ENCODE data around the gene MNX1.

The MNX1 gene

DNA sequence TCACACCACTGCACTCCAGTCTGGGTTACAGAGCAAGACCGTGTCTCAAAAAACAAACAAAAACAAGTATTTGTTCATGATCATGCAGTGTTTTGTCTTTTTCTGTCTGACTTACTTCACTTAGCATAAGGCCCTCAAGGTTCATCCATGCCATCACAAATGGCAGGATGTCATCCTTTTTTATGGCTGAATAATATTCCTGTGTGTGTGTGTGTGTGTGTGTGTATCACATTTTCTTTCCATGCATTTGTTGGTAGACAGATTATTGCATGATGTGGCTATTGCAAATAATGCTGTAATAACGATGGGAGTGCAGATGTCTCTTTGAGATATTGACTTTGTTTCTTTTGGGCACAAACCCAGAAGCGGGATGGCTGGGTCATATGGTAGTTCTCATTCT lies 14.3 kb upstream of the MNX1 start:
- H2AFZ ChIP-seq (ENCODE audit: low read depth, low read length) = no peak overlapping the region
- H3K9me3 ChIP-seq (ENCODE audit: low read length) = peaks cover 3% of the 10 kb centered on the region
- no peak overlapping the region for H3K4me3 ChIP-seq (ENCODE audit: low read length)
- peaks cover 95% of the 10 kb centered on the region for H3K27me3 ChIP-seq (ENCODE audit: insufficient read depth, low read length)
- no peaks in the 10 kb centered on the region for H3K4me1 ChIP-seq (ENCODE audit: insufficient read depth, low read length)
- H3K36me3 ChIP-seq (ENCODE audit: insufficient read depth, low read length) = no peaks in the 10 kb centered on the region

GRCh38 chr7:157023589-157023905 lies 13.1 kb upstream of the MNX1 start:
- peaks cover 98% of the 10 kb centered on the region for H3K27me3 ChIP-seq (ENCODE audit: insufficient read depth, low read length)
- H2AFZ ChIP-seq (ENCODE audit: low read depth, low read length) = no peak overlapping the region
- no peaks in the 10 kb centered on the region for H3K4me1 ChIP-seq (ENCODE audit: insufficient read depth, low read length)
- H3K36me3 ChIP-seq (ENCODE audit: insufficient read depth, low read length) = no peaks in the 10 kb centered on the region
- H3K4me3 ChIP-seq (ENCODE audit: low read length) = no peak overlapping the region
- peaks cover 3% of the 10 kb centered on the region for H3K9me3 ChIP-seq (ENCODE audit: low read length)

GRCh38 chr7:157022681-157023588 lies 12.5 kb upstream of the MNX1 start:
- Histone ChIP-seq H3K36me3 (ENCODE audit: insufficient read depth, low read length) (no peaks in the 10 kb centered on the region), H3K9me3 (ENCODE audit: low read length) (peaks cover 3% of the 10 kb centered on the region), H3K4me3 (ENCODE audit: low read length) (no peak overlapping the region), H3K4me1 (ENCODE audit: insufficient read depth, low read length) (no peaks in the 10 kb centered on the region), H3K27me3 (ENCODE audit: insufficient read depth, low read length) (peaks cover 98% of the 10 kb centered on the region), H2AFZ (ENCODE audit: low read depth, low read length) (no peak overlapping the region)

GRCh38 chr7:157021871-157022680 lies 11.6 kb upstream of the MNX1 start:
- no peak overlapping the region for H3K4me3 ChIP-seq (ENCODE audit: low read length)
- H3K27me3 ChIP-seq (ENCODE audit: insufficient read depth, low read length) = peaks cover 100% of the 10 kb centered on the region
- H2AFZ ChIP-seq (ENCODE audit: low read depth, low read length) = no peak overlapping the region
- H3K4me1 ChIP-seq (ENCODE audit: insufficient read depth, low read length) = no peaks in the 10 kb centered on the region
- H3K36me3 ChIP-seq (ENCODE audit: insufficient read depth, low read length) = no peaks in the 10 kb centered on the region
- peaks cover 3% of the 10 kb centered on the region for H3K9me3 ChIP-seq (ENCODE audit: low read length)

DNA sequence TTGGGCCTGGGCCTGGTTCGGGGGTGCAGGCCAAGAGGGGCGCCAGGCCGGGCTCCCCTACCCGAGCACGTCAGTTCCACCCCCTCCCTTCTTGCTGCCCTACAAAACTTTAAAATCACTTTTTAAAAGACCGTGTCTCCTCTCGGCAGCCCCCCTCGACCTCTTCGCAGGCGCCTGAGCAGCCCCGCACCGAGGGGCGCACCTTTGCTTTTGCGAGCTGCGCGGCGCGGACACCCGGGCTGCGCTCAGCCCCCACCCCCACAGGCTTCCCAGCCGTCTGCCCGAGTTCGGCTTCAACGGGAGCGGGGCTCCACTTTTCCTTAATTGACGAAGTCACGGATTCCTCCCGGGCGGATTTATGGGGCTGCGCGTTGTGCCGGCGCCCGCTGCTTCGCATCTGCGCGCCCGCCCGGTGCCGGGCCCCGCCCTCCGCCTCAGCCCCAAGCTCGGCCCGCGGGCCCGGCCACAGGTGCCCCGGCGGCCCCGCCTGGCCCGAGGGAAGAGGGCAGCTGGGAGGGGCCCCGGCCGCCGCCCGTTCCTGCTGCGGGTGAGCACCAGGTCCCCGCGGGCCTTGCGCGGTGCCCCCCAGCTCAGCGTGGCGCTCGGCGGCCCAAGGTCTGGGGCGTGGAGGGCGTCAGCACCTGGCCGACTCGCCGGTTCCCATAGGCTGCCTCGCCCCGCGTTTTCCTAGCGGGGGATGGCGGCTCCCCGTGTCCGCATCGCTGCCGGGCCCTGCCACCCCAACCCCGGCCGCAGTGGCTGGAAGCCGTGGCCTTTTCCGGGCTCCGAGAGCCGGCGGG lies 10.8 kb upstream of the MNX1 start:
- Histone ChIP-seq H3K4me1 (ENCODE audit: insufficient read depth, low read length) (no peaks in the 10 kb centered on the region), H3K27me3 (ENCODE audit: insufficient read depth, low read length) (peaks cover 100% of the 10 kb centered on the region), H3K36me3 (ENCODE audit: insufficient read depth, low read length) (no peaks in the 10 kb centered on the region), H2AFZ (ENCODE audit: low read depth, low read length) (no peak overlapping the region), H3K9me3 (ENCODE audit: low read length) (peaks cover 3% of the 10 kb centered on the region), H3K4me3 (ENCODE audit: low read length) (no peak overlapping the region)

DNA sequence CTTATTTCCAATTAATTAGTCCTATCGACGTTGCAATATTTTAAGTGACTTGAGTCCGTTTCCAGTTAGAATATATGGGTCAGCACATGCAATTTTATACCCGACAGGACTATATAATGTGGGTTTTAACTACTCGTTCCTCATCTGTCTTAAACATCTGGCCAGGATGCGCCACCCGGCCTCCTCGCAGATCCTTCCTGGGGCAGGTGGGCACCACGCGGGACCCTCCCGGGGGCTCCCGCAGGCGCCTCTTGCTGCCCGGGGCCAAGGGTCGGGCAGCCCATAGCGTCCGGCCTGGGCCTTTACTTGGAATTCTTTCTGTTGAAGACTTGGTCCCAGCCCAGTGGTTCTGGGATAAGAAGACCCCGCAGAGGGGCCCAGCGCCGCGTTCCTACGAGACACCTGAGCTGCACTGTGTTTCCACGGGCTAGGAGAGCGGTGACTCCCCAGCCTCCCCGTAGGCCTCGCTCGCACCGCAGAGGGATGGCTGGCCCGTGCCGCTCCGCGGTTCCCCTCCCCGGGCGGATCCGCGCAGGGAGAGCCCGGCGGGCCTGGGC lies 10.1 kb upstream of the MNX1 start:
- Histone ChIP-seq H3K9me3 (ENCODE audit: low read length) (peaks cover 3% of the 10 kb centered on the region), H3K36me3 (ENCODE audit: insufficient read depth, low read length) (no peaks in the 10 kb centered on the region), H2AFZ (ENCODE audit: low read depth, low read length) (no peak overlapping the region), H3K4me1 (ENCODE audit: insufficient read depth, low read length) (no peaks in the 10 kb centered on the region), H3K4me3 (ENCODE audit: low read length) (no peak overlapping the region), H3K27me3 (ENCODE audit: insufficient read depth, low read length) (peaks cover 100% of the 10 kb centered on the region)

DNA sequence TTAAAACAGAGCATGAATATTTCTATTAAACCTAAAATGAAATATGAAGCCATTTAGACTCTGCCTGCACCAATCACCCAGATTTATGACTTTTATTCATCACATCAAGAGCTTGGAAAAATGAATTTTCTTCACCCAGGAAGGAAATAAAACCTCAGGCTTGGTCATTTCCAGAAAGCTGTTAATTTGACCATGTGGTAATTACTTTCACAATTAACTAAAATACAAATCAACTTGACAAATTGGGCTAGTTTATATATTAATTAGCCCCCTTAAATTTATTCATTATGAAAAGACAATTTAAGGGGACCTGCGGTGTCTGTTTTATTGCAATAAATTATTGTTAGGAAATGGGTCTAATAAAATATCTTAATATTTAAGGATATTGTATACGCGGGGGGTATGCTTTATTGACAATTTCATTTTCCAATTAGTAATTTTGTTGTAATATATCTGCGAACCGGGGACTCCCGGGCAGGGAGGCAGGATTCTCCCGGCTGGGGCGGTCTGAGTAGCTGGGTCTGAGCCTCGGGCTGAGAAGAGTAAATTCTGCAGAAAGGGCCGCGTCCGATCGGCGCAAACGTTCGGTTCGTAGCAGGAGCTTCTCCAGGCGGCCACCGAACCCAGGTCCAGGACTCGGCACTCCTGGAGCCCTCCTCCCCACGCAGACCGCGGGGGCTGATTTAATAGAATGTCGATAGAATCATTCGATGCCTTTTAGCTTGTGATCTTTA lies 9.4 kb upstream of the MNX1 start:
- Histone ChIP-seq H3K9me3 (ENCODE audit: low read length) (peaks cover 3% of the 10 kb centered on the region), H3K27me3 (ENCODE audit: insufficient read depth, low read length) (peaks cover 100% of the 10 kb centered on the region), H2AFZ (ENCODE audit: low read depth, low read length) (no peak overlapping the region), H3K4me1 (ENCODE audit: insufficient read depth, low read length) (no peaks in the 10 kb centered on the region), H3K36me3 (ENCODE audit: insufficient read depth, low read length) (no peaks in the 10 kb centered on the region), H3K4me3 (ENCODE audit: low read length) (no peak overlapping the region)

DNA sequence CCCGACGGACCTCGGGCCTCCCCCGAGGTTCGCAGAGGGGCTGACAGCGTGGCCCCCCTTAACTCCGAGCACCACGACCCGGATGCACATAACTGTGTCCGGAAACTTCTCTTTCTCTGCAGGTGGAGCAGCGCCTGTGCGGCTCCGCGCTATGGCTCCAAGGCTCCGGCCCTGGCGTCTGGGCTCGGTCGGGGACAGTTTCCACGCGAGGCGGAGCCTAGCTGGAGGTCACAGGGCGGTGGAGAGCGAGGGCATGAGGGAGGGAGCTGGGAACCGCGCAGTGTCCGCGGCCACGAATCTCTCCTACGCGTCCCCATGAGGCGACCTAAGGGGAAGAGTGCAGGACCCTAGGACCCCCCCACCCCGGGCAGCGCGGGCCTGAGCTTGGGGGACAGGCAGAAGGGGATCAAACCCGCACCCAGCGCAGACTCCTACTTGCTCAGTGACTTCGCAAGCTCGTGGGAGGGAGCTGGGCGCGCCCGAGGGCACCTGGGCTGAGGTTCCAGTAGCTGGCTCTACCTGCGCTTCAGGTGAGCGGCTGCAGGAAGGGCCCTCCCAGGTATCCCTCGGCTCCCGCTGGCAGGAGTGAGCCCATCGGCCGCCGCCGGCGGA lies 8.6 kb upstream of the MNX1 start:
- H3K9me3 ChIP-seq (ENCODE audit: low read length) = no peaks in the 10 kb centered on the region

DNA sequence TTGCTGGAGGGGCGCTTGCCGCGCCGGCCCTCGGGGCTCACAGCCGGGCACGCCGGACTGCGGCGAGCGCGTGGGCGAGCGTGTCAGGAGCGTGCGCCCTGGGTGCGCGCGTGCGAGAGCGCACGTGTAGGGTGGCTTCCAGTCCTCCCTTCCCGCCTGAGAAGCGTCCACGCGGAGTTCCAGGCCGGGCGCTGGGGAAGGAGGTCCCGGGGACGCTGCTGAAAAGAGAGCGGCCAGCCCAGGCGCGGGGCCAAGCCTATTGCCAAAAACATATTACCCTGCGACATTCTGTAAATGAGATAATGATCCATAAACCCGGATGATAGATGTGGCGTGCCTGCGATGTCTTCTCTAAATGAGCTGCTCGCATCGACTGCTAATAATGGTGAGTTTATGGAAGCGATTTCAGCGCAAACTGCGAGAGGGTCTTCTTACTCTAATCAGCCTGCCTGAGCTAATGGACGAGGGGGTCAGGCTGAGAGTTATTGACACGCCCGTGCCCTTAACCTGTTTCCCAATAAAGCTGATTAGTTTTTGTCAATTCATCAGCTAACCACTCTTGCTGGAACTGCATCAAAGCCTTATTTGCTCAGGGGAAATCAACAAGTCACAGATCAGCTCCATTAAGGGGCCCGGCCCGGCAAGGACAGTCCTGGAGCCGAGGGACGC lies 8.0 kb upstream of the MNX1 start:
- H3K36me3 ChIP-seq (ENCODE audit: insufficient read depth, low read length) = no peaks in the 10 kb centered on the region
- H2AFZ ChIP-seq (ENCODE audit: low read depth, low read length) = no peak overlapping the region
- no peaks in the 10 kb centered on the region for H3K9me3 ChIP-seq (ENCODE audit: low read length)
- H3K27me3 ChIP-seq (ENCODE audit: insufficient read depth, low read length) = peaks cover 100% of the 10 kb centered on the region
- no peak overlapping the region for H3K4me3 ChIP-seq (ENCODE audit: low read length)
- no peaks in the 10 kb centered on the region for H3K4me1 ChIP-seq (ENCODE audit: insufficient read depth, low read length)

More for the DNA sequence above, 8.6 kb upstream of the MNX1 start:
- peaks cover 100% of the 10 kb centered on the region for H3K27me3 ChIP-seq (ENCODE audit: insufficient read depth, low read length)
- no peaks in the 10 kb centered on the region for H3K36me3 ChIP-seq (ENCODE audit: insufficient read depth, low read length)
- H3K4me3 ChIP-seq (ENCODE audit: low read length) = no peak overlapping the region
- H2AFZ ChIP-seq (ENCODE audit: low read depth, low read length) = no peak overlapping the region
- H3K4me1 ChIP-seq (ENCODE audit: insufficient read depth, low read length) = no peaks in the 10 kb centered on the region

GRCh38 chr7:157017603-157018327 lies 7.3 kb upstream of the MNX1 start:
- H3K4me3 ChIP-seq (ENCODE audit: low read length) = no peak overlapping the region
- no peaks in the 10 kb centered on the region for H3K4me1 ChIP-seq (ENCODE audit: insufficient read depth, low read length)
- no peaks in the 10 kb centered on the region for H3K9me3 ChIP-seq (ENCODE audit: low read length)
- H2AFZ ChIP-seq (ENCODE audit: low read depth, low read length) = no peak overlapping the region
- H3K36me3 ChIP-seq (ENCODE audit: insufficient read depth, low read length) = no peaks in the 10 kb centered on the region
- peaks cover 100% of the 10 kb centered on the region for H3K27me3 ChIP-seq (ENCODE audit: insufficient read depth, low read length)

GRCh38 chr7:157017149-157017548 lies 6.7 kb upstream of the MNX1 start:
- no peaks in the 10 kb centered on the region for H3K9me3 ChIP-seq (ENCODE audit: low read length)
- no peak overlapping the region for H2AFZ ChIP-seq (ENCODE audit: low read depth, low read length)
- H3K4me3 ChIP-seq (ENCODE audit: low read length) = no peak overlapping the region
- H3K36me3 ChIP-seq (ENCODE audit: insufficient read depth, low read length) = no peaks in the 10 kb centered on the region
- no peaks in the 10 kb centered on the region for H3K4me1 ChIP-seq (ENCODE audit: insufficient read depth, low read length)
- H3K27me3 ChIP-seq (ENCODE audit: insufficient read depth, low read length) = peaks cover 98% of the 10 kb centered on the region

All from neuron (in vitro differentiated cells).